ENCODE results near the gene ARR3. TPM values are rescaled to one million over a fixed set of nuclear protein-coding genes. Genes with fewer than 3 reads are reported as not detected.

The ARR3 gene
- polyA plus RNA-seq, 1 donor from 2014 or later = not detected

GRCh38 chrX:70289168-70289792 lies 21.1 kb downstream of the ARR3 start:
- Histone ChIP-seq H3K4me3 (ENCODE audit: low read length) (peak overlapping the region; percentile 73), H2AFZ (ENCODE audit: low read depth, low read length) (peak overlapping the region; percentile 21), H3K79me2 (replicated peaks; ENCODE audit: insufficient read depth, low read length) (peaks cover 15% of the 10 kb centered on the region), H3K27ac (ENCODE audit: low read length) (no peak overlapping the region), H4K20me1 (ENCODE audit: insufficient read depth) (no peaks in the 10 kb centered on the region), H3K4me2 (ENCODE audit: low read length) (peak overlapping the region; percentile 44), H3K9me3 (ENCODE audit: low read length) (no peaks in the 10 kb centered on the region), H3K9ac (ENCODE audit: low read length) (peak overlapping the region; percentile 65), H3K9me2 (ENCODE audit: insufficient read depth, low read length) (no peaks in the 10 kb centered on the region), H3K36me3 (ENCODE audit: insufficient read depth, low read length) (no peaks in the 10 kb centered on the region), H3F3A (ENCODE audit: insufficient read depth, low read length, poor library complexity, severe bottlenecking) (no peaks in the 10 kb centered on the region), H3K27me3 (ENCODE audit: insufficient read depth, low read depth, low read length) (no peaks in the 10 kb centered on the region)
- TF ChIP-seq MXI1 (conservative IDR thresholded peaks at IDR 0.05; ENCODE audit: poor library complexity, severe bottlenecking) (no peak), RAD21 (conservative IDR thresholded peaks at IDR 0.05) (no peak), POLR2AphosphoS5 (IDR thresholded peaks at IDR 0.05) (no peak), EZH2 (IDR thresholded peaks at IDR 0.05; ENCODE audit: borderline replicate concordance, insufficient read depth, low read length, poor library complexity, severe bottlenecking) (no peak), TAF1 (IDR thresholded peaks at IDR 0.05; ENCODE audit: low read depth) (no peak), SMC3 (conservative IDR thresholded peaks at IDR 0.05; ENCODE audit: poor library complexity) (no peak), REST (IDR thresholded peaks at IDR 0.05; ENCODE audit: borderline replicate concordance) (no peak), CTCF (IDR thresholded peaks at IDR 0.05; ENCODE audit: poor library complexity, severe bottlenecking) (no peak), EP300 (conservative IDR thresholded peaks at IDR 0.05; ENCODE audit: poor library complexity, severe bottlenecking) (no peak)

- no peak within 1 kb of the TSS for H3K27ac ChIP-seq (ENCODE audit: low read length)
- no peaks in the 10 kb centered on the region for H3K9me2 ChIP-seq (ENCODE audit: insufficient read depth, low read length)
- no peaks in the 10 kb centered on the region for H3K9me3 ChIP-seq (ENCODE audit: low read length)
- H3K27me3 ChIP-seq (ENCODE audit: insufficient read depth, low read depth, low read length) = no peaks in the 10 kb centered on the region
- peaks cover 15% of the 10 kb centered on the region for H3K79me2 ChIP-seq (replicated peaks; ENCODE audit: insufficient read depth, low read length)
- no peaks in the 10 kb centered on the region for H4K20me1 ChIP-seq (ENCODE audit: insufficient read depth)
- TF ChIP-seq SMC3 (conservative IDR thresholded peaks at IDR 0.05; ENCODE audit: poor library complexity) (peak; percentile 13), MXI1 (conservative IDR thresholded peaks at IDR 0.05; ENCODE audit: poor library complexity, severe bottlenecking) (peak; percentile 91), POLR2AphosphoS5 (IDR thresholded peaks at IDR 0.05) (peak; percentile 79), REST (IDR thresholded peaks at IDR 0.05; ENCODE audit: borderline replicate concordance) (no peak), EP300 (conservative IDR thresholded peaks at IDR 0.05; ENCODE audit: poor library complexity, severe bottlenecking) (no peak), RAD21 (conservative IDR thresholded peaks at IDR 0.05) (peak; percentile 38), EZH2 (IDR thresholded peaks at IDR 0.05; ENCODE audit: borderline replicate concordance, insufficient read depth, low read length, poor library complexity, severe bottlenecking) (no peak), TAF1 (IDR thresholded peaks at IDR 0.05; ENCODE audit: low read depth) (no peak), CTCF (IDR thresholded peaks at IDR 0.05; ENCODE audit: poor library complexity, severe bottlenecking) (no peak)
- peak within 1 kb of the TSS; percentile 21 for H2AFZ ChIP-seq (ENCODE audit: low read depth, low read length)
- H3K9ac ChIP-seq (ENCODE audit: low read length) = peak within 1 kb of the TSS; percentile 65
- H3K36me3 ChIP-seq (ENCODE audit: insufficient read depth, low read length) = no peaks in the 10 kb centered on the region
- H3K4me3 ChIP-seq (ENCODE audit: low read length) = peak within 1 kb of the TSS; percentile 73
- H3F3A ChIP-seq (ENCODE audit: insufficient read depth, low read length, poor library complexity, severe bottlenecking) = no peaks in the 10 kb centered on the region
- H3K4me2 ChIP-seq (ENCODE audit: low read length) = peak within 1 kb of the TSS; percentile 44
Measured at GRCh38 chrX:70289793-70290770, 21.9 kb downstream of the ARR3 start, which contains the start of the genes KIF4A and PDZD11. Gene KIF4A (plus strand): TSS chrX:70290104. CDS start chrX:70290459, 355 bp downstream. Gene PDZD11 (minus strand): TSS chrX:70289927. CDS start chrX:70289341, 586 bp downstream.
